Measurements from ENCODE around the gene MN1. TPM values are rescaled to one million over a fixed set of nuclear protein-coding genes. Genes with fewer than 3 reads are reported as not detected.

Gene MN1
- total and polyA plus RNA-seq, 2 experiments from 2014 or later, result 1.0 to 6.8 TPM

- H3K36me3 Mint-ChIP-seq (ENCODE audit: low read depth), result peaks cover 9% of the 10 kb centered on the region
- H3K4me1 ChIP-seq (ENCODE audit: insufficient read depth), result peaks cover 61% of the 10 kb centered on the region
- no peak overlapping the region for H3K4me3 ChIP-seq
- no peak overlapping the region for H3K27ac Mint-ChIP-seq
- peaks cover 18% of the 10 kb centered on the region for H3K27me3 Mint-ChIP-seq (ENCODE audit: insufficient read depth, low read depth, poor library complexity)
- peaks cover 12% of the 10 kb centered on the region for H3F3A ChIP-seq (replicated peaks; ENCODE audit: low read depth)
- H3K4me2 ChIP-seq, result no peak overlapping the region
- no peaks in the 10 kb centered on the region for H3K36me3 ChIP-seq (ENCODE audit: insufficient read depth)
- H3K9me2 ChIP-seq (ENCODE audit: insufficient read depth), result no peaks in the 10 kb centered on the region
- DNase-seq (ENCODE audit: low spot score) (no peak), ATAC-seq (no peak)
- no peaks in the 10 kb centered on the region; the same call in 1 of the 2 replicates for H4K20me1 ChIP-seq (replicated peaks; ENCODE audit: insufficient read depth)
- peaks cover 37% of the 10 kb centered on the region for H3K79me2 ChIP-seq (replicated peaks; ENCODE audit: insufficient read depth)
- peaks cover 64% of the 10 kb centered on the region for H3K4me1 Mint-ChIP-seq
- no peak overlapping the region for H3K4me3 Mint-ChIP-seq
- no peak overlapping the region for H2AFZ ChIP-seq
- TF ChIP-seq REST (IDR thresholded peaks at IDR 0.05; ENCODE audit: unreplicated experiment) (no peak), CTCF (conservative IDR thresholded peaks at IDR 0.05; ENCODE audit: low read depth in 2 of 2) (no peak), EZH2 (IDR thresholded peaks at IDR 0.05; ENCODE audit: low read depth, unreplicated experiment) (no peak), ZNF462 (CRISPR knock-in tag; IDR thresholded peaks at IDR 0.05) (no peak), NANOG (IDR thresholded peaks at IDR 0.05; ENCODE audit: borderline replicate concordance) (no peak), ZNF331 (CRISPR knock-in tag; IDR thresholded peaks at IDR 0.05; ENCODE audit: low read depth) (no peak), ETS1 (IDR thresholded peaks at IDR 0.05) (no peak), EZH2phosphoT487 (IDR thresholded peaks at IDR 0.05; ENCODE audit: unreplicated experiment) (no peak), JUNB (IDR thresholded peaks at IDR 0.05; ENCODE audit: unreplicated experiment) (no peak), POLR2AphosphoS5 (IDR thresholded peaks at IDR 0.05; ENCODE audit: low read depth) (no peak), ZNF114 (CRISPR knock-in tag; IDR thresholded peaks at IDR 0.05) (no peak), CREB1 (CRISPR knock-in tag; IDR thresholded peaks at IDR 0.05; ENCODE audit: low read depth) (no peak), STAT1 (IDR thresholded peaks at IDR 0.05; ENCODE audit: unreplicated experiment) (no peak)
- H3K27me3 ChIP-seq (ENCODE audit: insufficient read depth), result no peaks in the 10 kb centered on the region
- no peak overlapping the region for H3K27ac ChIP-seq (ENCODE audit: low read depth)
- H3K9me3 Mint-ChIP-seq, result peaks cover under 1% of the 10 kb centered on the region; the same call in 2 of the 3 replicates
These were observed 54.6 kb downstream of the MN1 start for GRCh38 chr22:27746918-27747317.
